ENCODE results near the gene BTC. TPM values are rescaled to one million over a fixed set of nuclear protein-coding genes. Genes with fewer than 3 reads are reported as not detected.

Gene BTC
- total RNA-seq, 1 donor from 2014 or later, result 1.4 TPM

DNA sequence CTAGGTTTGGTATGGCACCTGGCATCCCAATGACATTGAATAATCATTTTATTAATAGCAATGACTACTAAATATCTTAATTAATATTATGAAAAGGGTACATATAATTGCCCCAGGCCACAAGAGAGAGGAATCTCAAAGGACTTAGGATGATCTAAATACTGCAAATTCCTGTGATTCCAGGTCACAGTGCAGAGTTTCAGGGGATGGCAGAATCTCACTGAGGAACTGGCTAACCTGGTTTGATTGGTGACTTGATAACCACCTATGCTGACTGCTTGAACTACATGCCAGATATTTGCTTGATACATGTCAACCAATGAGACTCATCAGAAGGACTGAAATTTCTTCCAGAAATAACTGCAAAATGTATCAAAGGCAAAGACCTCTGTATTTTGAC lies 37.2 kb downstream of the BTC start:
- Mint-ChIP-seq H3K9me3 (peaks cover under 1% of the 10 kb centered on the region), H3K36me3 (no peaks in the 10 kb centered on the region), H3K27me3 (peaks cover under 1% of the 10 kb centered on the region), H3K4me1 (ENCODE audit: unreplicated experiment) (no peaks in the 10 kb centered on the region), H3K27ac (no peak overlapping the region), H3K4me3 (no peak overlapping the region)
- TF ChIP-seq, protein P1, sequence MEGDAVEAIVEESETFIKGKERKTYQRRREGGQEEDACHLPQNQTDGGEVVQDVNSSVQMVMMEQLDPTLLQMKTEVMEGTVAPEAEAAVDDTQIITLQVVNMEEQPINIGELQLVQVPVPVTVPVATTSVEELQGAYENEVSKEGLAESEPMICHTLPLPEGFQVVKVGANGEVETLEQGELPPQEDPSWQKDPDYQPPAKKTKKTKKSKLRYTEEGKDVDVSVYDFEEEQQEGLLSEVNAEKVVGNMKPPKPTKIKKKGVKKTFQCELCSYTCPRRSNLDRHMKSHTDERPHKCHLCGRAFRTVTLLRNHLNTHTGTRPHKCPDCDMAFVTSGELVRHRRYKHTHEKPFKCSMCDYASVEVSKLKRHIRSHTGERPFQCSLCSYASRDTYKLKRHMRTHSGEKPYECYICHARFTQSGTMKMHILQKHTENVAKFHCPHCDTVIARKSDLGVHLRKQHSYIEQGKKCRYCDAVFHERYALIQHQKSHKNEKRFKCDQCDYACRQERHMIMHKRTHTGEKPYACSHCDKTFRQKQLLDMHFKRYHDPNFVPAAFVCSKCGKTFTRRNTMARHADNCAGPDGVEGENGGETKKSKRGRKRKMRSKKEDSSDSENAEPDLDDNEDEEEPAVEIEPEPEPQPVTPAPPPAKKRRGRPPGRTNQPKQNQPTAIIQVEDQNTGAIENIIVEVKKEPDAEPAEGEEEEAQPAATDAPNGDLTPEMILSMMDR (conservative IDR thresholded peaks at IDR 0.05), result no peak
- DNase-seq (ENCODE audit: extremely low spot score, unreplicated experiment), result no peak

DNA sequence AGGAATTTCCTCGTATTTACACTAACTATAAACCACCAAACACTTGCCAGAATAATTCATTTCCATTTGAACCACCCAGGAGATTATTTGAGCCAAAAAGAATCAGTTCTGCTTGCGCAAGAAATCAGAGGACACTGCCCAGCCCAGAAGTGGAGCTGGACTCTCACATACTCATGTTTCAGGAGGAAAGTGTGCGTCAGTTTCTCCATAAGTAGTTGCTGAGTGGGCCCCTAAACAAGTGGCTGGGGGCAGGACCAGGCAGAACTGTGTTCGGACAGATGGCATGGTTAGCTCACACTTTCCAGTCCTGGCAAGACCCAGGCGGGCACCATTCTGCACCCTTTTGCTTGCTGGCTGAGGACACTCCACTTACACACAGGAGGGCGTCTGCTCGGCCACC lies 38.8 kb downstream of the BTC start:
- TF ChIP-seq, protein P1 (conservative IDR thresholded peaks at IDR 0.05), result no peak
- Mint-ChIP-seq H3K27me3 (peaks cover 4% of the 10 kb centered on the region), H3K4me1 (ENCODE audit: unreplicated experiment) (peaks cover 4% of the 10 kb centered on the region), H3K9me3 (peaks cover 4% of the 10 kb centered on the region), H3K27ac (no peak overlapping the region), H3K36me3 (no peaks in the 10 kb centered on the region), H3K4me3 (no peak overlapping the region)
- DNase-seq (ENCODE audit: extremely low spot score, unreplicated experiment), result no peak

DNA sequence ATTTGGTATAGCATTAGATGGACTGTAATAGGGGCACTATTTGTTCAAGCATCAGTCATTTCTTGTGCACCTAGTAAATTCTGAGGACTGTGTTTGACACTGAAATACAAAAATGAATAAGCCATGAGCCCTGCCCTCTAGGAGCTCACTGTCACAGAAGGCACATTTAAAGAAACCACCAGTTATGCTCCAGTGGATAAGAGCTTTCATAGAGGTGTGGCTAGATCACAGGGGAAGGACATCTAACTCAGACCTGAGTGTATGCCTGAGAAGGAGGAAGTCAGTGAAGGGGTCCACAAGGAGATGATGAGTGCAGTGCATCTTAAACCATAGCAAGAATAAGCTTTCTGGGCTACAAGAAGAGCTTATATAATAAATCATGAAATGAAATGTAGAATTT lies 40.1 kb downstream of the BTC start:
- Mint-ChIP-seq H3K4me3 (no peak overlapping the region), H3K4me1 (ENCODE audit: unreplicated experiment) (peaks cover 4% of the 10 kb centered on the region), H3K27ac (no peak overlapping the region), H3K27me3 (peaks cover 4% of the 10 kb centered on the region), H3K9me3 (peaks cover 4% of the 10 kb centered on the region), H3K36me3 (no peaks in the 10 kb centered on the region)
- DNase-seq (ENCODE audit: extremely low spot score, unreplicated experiment), result no peak
- TF ChIP-seq, protein P1 (conservative IDR thresholded peaks at IDR 0.05), result no peak

DNA sequence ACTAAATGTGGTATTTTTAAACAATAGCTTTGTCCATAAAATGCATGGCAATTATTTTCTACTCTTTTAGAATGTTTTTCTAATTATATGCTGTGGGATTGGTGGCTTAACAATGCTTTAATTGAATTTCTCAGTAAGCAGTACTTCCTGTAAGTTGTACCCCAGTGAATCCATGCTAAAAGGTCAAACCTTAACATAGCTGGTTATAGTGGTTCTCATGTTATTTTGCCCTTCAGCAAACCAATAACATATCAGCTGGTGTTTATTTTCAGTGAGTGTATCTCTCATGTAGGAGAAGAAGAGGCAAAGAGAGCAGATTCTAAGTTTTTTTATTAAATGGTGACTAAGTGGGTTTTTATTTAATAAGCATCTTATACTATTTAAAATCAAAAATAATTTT lies 41.5 kb downstream of the BTC start:
- Mint-ChIP-seq H3K27ac (no peak overlapping the region), H3K4me1 (ENCODE audit: unreplicated experiment) (peaks cover 4% of the 10 kb centered on the region), H3K36me3 (no peaks in the 10 kb centered on the region), H3K27me3 (peaks cover 4% of the 10 kb centered on the region), H3K9me3 (peaks cover 4% of the 10 kb centered on the region), H3K4me3 (no peak overlapping the region)
- TF ChIP-seq, protein P1 (conservative IDR thresholded peaks at IDR 0.05), result no peak
- no peak for DNase-seq (ENCODE audit: extremely low spot score, unreplicated experiment)

DNA sequence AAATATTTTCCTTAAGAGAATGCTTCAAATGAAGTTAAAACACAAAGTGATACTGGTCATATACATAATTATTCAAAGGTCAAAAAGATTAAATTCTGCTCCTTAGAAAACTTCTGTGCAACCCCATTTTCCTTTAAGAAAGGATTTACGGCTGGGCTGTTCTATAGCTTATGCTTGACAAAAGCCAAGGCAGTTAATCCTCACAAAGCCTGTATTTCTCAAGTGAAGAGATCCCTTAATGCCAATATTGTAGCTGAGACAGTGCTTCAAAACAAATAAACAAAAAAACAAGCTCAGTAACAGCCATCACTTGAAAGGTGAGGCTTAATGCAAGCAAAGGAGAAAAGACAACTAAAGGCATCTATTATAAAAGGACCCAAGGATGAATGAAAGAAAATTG lies 42.5 kb downstream of the BTC start:
- TF ChIP-seq, protein P1 (conservative IDR thresholded peaks at IDR 0.05), result no peak
- H3K9me3 Mint-ChIP-seq, result peaks cover 4% of the 10 kb centered on the region
- H3K4me3 Mint-ChIP-seq, result no peak overlapping the region
- H3K27ac Mint-ChIP-seq, result no peak overlapping the region
- H3K36me3 Mint-ChIP-seq, result no peaks in the 10 kb centered on the region
- H3K4me1 Mint-ChIP-seq (ENCODE audit: unreplicated experiment), result peaks cover 4% of the 10 kb centered on the region
- peaks cover 4% of the 10 kb centered on the region for H3K27me3 Mint-ChIP-seq
- DNase-seq (ENCODE audit: extremely low spot score, unreplicated experiment), result no peak

DNA sequence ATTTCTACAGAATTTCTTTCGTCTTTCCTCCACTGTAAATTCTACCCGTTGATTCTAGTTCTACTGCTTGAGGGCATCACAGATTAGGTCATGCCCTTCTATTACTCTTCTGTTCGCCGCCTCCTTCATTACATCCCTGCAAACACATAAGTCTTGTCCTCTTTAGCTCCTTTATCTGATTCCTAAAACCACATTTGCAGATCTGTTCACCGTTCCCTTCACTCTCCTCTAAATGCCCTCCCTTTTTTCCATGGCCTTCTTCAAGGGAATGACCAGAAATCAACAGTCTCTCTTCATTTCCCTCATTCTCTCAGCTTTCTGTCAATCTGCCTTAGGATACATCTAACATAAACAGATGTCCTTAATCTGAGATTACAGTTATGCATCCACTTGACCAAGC lies 43.1 kb downstream of the BTC start:
- Mint-ChIP-seq H3K4me3 (no peak overlapping the region), H3K36me3 (no peaks in the 10 kb centered on the region), H3K27ac (no peak overlapping the region), H3K4me1 (ENCODE audit: unreplicated experiment) (peaks cover 4% of the 10 kb centered on the region), H3K9me3 (peaks cover 4% of the 10 kb centered on the region), H3K27me3 (peaks cover 4% of the 10 kb centered on the region)
- TF ChIP-seq, protein P1 (conservative IDR thresholded peaks at IDR 0.05), result no peak
- DNase-seq (ENCODE audit: extremely low spot score, unreplicated experiment), result no peak
